ENCODE results near the gene PPARA.

PPARA gene

DNA sequence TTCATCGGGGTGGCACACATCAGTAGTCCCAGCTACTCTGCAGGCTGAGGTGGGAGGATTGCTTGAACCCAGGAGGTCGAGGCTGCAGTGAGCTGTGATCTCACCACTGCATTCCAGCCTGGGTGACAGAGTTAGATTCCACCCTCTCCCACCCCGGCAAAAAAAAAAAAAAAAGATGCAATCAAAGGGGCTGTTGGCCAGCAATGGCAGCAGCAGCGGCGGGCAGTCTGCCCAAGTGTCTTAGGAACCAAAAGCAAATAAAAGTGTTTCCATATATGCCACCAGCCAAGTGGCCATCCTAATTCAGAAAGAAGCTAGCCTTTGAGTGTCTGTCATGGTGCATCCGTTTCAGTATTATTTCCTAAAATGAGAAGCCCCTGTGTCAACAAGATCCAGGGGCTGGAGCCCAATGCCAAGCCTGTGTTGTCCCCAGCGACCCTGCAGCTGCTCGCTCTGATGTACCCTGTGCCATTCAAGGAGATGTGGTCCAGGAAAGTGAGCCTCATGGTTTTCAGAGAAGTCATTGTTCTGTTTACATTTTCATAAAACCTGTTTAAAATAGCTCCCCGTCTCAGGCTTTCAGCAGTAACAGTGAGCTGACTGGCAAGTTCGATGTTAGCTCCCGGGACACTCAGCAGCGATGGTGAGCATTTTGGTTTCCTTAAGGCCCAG is 87.3 kb downstream of the PPARA start:
- no peaks in the 10 kb centered on the region for H3K9me3 ChIP-seq (ENCODE audit: control insufficient read depth, insufficient read depth, low read length)
- no peaks in the 10 kb centered on the region for H3K4me1 ChIP-seq (ENCODE audit: control insufficient read depth, insufficient read depth, low read length)
- H3K9ac ChIP-seq (ENCODE audit: low read depth, low read length), result no peak overlapping the region
- H3K4me3 ChIP-seq (ENCODE audit: low read depth, low read length), result no peak overlapping the region
- no peaks in the 10 kb centered on the region for H3K27me3 ChIP-seq (ENCODE audit: control insufficient read depth, insufficient read depth, low read length)
- peaks cover 6% of the 10 kb centered on the region for H3K36me3 ChIP-seq (ENCODE audit: control insufficient read depth, insufficient read depth, low read length)

DNA sequence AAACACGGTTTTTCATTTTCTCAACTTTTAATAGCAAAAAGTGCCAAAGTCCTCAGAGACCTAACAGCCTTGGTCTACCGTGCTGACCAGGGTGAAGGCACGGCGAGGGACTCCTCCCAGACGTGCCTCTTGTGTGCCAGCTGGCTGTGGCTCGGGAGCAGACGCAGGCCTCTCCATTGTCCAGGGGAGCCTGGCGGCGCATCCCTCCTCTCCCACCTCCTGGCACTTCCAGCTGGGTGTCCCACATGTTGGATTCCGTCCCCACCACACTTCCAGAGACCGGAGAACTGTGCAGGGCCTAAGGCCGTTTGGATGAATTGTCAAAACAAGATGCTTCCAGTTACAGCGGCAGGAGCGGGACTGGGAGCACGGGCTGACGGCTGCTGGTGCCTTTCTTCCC is 88.2 kb downstream of the PPARA start:
- H3K9me3 ChIP-seq (ENCODE audit: control insufficient read depth, insufficient read depth, low read length), result no peaks in the 10 kb centered on the region
- peaks cover 6% of the 10 kb centered on the region for H3K36me3 ChIP-seq (ENCODE audit: control insufficient read depth, insufficient read depth, low read length)
- no peaks in the 10 kb centered on the region for H3K27me3 ChIP-seq (ENCODE audit: control insufficient read depth, insufficient read depth, low read length)
- H3K4me1 ChIP-seq (ENCODE audit: control insufficient read depth, insufficient read depth, low read length), result no peaks in the 10 kb centered on the region
- no peak overlapping the region for H3K9ac ChIP-seq (ENCODE audit: low read depth, low read length)
- no peak overlapping the region for H3K4me3 ChIP-seq (ENCODE audit: low read depth, low read length)

DNA sequence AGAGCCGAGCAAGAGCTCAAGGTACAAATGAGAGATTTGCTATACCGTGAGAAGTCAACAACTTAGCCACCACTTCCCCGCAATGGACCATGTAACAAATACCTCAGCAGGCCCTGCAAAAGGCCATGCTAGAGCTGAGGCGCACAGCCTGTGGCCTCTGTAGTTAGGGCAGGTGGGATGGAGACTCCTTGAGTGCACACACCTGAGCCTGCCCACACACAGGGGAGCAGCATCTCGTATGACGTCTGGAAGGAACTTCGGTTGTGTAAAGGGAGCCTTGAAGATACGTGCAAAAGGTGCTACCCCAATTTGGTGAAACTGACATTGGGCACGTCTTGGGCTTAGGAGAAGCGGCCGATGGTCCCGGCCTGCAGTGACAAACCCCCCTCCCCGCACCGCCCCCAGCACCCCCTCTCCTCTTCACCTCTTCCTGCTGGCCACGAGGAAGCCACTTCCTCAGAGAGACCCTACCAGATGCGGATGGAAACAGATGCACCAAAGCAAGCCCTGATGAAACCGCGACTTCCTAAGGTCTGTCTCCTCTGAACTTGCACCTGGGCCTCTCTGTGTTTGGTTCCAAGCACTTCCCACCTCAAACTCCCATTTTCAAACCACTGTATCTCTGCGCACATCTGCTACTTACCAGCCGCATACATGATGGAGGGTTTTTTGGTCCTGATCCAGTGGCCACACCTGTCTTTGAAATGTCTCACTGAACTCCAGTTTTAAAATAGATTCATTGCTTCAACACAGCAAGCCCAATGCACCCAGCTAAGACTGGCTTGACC is 89.1 kb downstream of the PPARA start:
- Histone ChIP-seq H3K4me3 (ENCODE audit: low read depth, low read length) (no peak overlapping the region), H3K9ac (ENCODE audit: low read depth, low read length) (no peak overlapping the region), H3K9me3 (ENCODE audit: control insufficient read depth, insufficient read depth, low read length) (no peaks in the 10 kb centered on the region), H3K36me3 (ENCODE audit: control insufficient read depth, insufficient read depth, low read length) (peaks cover 6% of the 10 kb centered on the region), H3K27me3 (ENCODE audit: control insufficient read depth, insufficient read depth, low read length) (no peaks in the 10 kb centered on the region), H3K4me1 (ENCODE audit: control insufficient read depth, insufficient read depth, low read length) (no peaks in the 10 kb centered on the region)

DNA sequence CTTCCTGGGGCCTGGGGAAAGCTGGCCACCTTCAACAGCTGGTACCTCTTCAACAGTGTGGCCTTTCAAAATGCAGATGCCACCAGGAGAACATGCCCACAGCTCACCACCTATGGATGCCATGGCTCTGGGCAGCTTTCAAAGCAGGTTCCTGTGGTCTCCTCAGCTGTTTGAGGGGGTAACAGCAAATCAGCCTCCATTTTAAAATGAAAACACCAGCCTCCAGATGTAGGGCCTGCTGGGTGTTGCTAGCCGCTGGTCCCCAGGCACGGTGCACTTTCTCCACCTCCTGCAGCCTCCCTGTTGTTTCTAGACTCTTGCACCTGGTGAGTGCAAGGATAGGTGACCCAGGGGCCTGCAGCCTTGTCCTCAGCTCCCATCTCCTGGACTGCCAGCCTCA is 89.7 kb downstream of the PPARA start:
- H3K36me3 ChIP-seq (ENCODE audit: control insufficient read depth, insufficient read depth, low read length), result peaks cover 9% of the 10 kb centered on the region
- no peaks in the 10 kb centered on the region for H3K4me1 ChIP-seq (ENCODE audit: control insufficient read depth, insufficient read depth, low read length)
- H3K27me3 ChIP-seq (ENCODE audit: control insufficient read depth, insufficient read depth, low read length), result no peaks in the 10 kb centered on the region
- H3K9ac ChIP-seq (ENCODE audit: low read depth, low read length), result no peak overlapping the region
- no peaks in the 10 kb centered on the region for H3K9me3 ChIP-seq (ENCODE audit: control insufficient read depth, insufficient read depth, low read length)
- H3K4me3 ChIP-seq (ENCODE audit: low read depth, low read length), result no peak overlapping the region

DNA sequence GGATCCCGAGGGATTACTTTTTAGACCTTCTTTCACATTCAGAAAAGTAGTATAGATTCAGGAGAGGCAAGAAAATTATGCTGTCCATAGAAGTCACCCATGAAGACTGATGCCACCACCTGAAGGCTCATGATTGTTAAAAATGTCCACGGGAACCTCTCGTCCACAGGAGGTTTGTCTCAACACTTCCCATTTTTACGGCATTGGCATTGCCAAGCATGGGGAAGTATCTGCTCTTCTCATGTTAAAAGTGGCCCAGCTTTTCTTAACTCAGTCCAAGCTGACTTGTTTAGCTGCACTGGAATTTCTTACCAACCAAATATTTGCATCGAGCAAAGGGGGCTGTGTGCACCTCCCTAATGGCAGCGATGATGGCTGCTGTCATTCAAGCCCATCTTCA is 90.2 kb downstream of the PPARA start:
- H3K4me1 ChIP-seq (ENCODE audit: control insufficient read depth, insufficient read depth, low read length), result no peaks in the 10 kb centered on the region
- no peaks in the 10 kb centered on the region for H3K27me3 ChIP-seq (ENCODE audit: control insufficient read depth, insufficient read depth, low read length)
- no peak overlapping the region for H3K9ac ChIP-seq (ENCODE audit: low read depth, low read length)
- H3K9me3 ChIP-seq (ENCODE audit: control insufficient read depth, insufficient read depth, low read length), result no peaks in the 10 kb centered on the region
- H3K36me3 ChIP-seq (ENCODE audit: control insufficient read depth, insufficient read depth, low read length), result peaks cover 10% of the 10 kb centered on the region
- no peak overlapping the region for H3K4me3 ChIP-seq (ENCODE audit: low read depth, low read length)

DNA sequence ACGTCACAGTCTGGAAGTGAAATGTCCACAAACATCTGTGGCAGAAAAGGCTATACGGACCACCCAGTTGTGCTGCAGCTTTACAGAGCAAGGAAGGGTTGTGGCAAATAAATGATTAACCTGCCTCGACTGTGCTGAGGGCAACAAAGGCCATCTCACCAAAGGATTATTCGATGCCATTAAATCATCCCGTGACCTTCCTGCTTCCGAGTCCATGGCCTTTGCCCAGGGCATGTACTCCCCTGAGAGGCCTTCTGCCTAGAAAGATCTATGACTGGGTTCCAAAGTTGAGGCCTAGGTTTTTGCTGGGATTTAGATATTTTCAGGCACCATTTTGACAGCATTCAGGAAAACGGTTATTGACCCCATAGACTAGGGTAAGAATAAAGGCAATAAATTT is 90.6 kb downstream of the PPARA start:
- Histone ChIP-seq H3K9ac (ENCODE audit: low read depth, low read length) (no peak overlapping the region), H3K4me1 (ENCODE audit: control insufficient read depth, insufficient read depth, low read length) (no peaks in the 10 kb centered on the region), H3K36me3 (ENCODE audit: control insufficient read depth, insufficient read depth, low read length) (peaks cover 10% of the 10 kb centered on the region), H3K27me3 (ENCODE audit: control insufficient read depth, insufficient read depth, low read length) (no peaks in the 10 kb centered on the region), H3K9me3 (ENCODE audit: control insufficient read depth, insufficient read depth, low read length) (no peaks in the 10 kb centered on the region), H3K4me3 (ENCODE audit: low read depth, low read length) (no peak overlapping the region)

DNA sequence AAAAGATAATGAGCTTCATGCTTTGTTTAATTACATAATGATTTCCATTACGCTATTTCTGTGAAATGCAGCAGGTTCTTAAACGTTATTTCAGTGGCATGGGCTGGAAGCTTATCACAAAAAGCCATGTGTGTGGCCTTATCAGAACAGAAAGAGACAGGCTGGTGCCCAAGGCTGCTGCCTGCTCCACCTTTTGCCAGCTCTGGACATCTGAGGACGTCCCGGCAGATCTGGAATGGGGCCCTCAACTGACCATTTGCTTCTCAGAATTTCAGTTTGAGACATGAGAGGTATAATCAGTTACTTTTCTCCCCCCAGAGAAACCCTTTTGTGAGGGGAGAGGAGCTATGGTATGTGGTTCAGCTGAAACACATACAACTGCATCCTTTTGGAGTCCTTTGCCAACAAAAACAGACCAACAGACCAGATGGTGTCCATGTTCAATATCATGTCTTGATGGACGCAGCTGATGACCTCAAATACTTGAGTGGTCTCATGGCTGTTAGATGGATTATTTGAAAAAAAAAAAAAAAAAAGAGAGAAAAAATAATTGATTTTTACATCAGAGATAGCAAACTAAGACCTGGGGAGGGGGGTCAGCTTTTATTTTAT is 91.2 kb downstream of the PPARA start:
- H3K4me1 ChIP-seq (ENCODE audit: control insufficient read depth, insufficient read depth, low read length), result no peaks in the 10 kb centered on the region
- peaks cover 10% of the 10 kb centered on the region for H3K36me3 ChIP-seq (ENCODE audit: control insufficient read depth, insufficient read depth, low read length)
- H3K27me3 ChIP-seq (ENCODE audit: control insufficient read depth, insufficient read depth, low read length), result no peaks in the 10 kb centered on the region
- H3K9ac ChIP-seq (ENCODE audit: low read depth, low read length), result no peak overlapping the region
- H3K4me3 ChIP-seq (ENCODE audit: low read depth, low read length), result no peak overlapping the region
- H3K9me3 ChIP-seq (ENCODE audit: control insufficient read depth, insufficient read depth, low read length), result no peaks in the 10 kb centered on the region

DNA sequence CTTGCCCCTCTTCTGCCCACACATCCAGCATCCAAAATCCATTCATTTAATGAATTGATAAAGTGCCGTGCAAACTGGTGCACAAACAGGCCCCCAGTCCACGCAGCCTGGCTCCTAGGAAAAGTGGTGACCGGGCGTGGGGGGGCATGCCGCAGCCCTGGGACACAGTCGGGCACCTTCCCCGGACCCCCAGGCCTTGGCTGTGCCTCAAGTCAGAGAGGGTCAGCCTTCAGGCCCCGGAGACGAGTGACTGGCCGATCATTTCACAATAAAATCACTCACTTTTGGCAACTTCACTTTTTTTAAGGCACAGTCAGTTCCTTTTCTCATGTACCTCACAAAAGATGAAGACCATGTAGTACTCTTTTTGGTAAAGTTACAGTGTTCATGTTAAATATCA is 91.8 kb downstream of the PPARA start:
- no peak overlapping the region for H3K9ac ChIP-seq (ENCODE audit: low read depth, low read length)
- no peaks in the 10 kb centered on the region for H3K27me3 ChIP-seq (ENCODE audit: control insufficient read depth, insufficient read depth, low read length)
- H3K4me3 ChIP-seq (ENCODE audit: low read depth, low read length), result no peak overlapping the region
- no peaks in the 10 kb centered on the region for H3K9me3 ChIP-seq (ENCODE audit: control insufficient read depth, insufficient read depth, low read length)
- no peaks in the 10 kb centered on the region for H3K4me1 ChIP-seq (ENCODE audit: control insufficient read depth, insufficient read depth, low read length)
- H3K36me3 ChIP-seq (ENCODE audit: control insufficient read depth, insufficient read depth, low read length), result peaks cover 10% of the 10 kb centered on the region

DNA sequence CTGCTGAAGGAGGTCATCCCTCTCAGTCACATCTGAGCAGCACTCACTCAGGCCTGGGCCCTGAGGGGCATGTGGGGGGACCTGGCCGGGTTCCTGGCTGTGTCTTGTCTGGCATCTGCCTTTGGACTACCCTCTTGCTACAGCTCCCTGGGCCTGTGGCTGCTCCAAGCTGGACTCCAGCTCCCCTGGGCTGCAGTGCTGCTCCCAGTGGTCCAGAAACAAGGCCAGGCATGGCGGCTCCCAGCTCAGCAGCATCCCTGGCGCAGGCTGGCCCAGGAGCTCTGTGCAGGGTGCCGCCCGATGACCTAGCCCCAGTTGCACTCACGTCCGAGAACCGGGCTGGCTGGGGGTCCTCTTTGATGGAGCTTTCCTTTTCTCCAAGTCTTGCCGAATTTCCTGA is 94.4 kb downstream of the PPARA start:
- H3K4me1 ChIP-seq (ENCODE audit: control insufficient read depth, insufficient read depth, low read length), result no peaks in the 10 kb centered on the region
- peaks cover 5% of the 10 kb centered on the region for H3K36me3 ChIP-seq (ENCODE audit: control insufficient read depth, insufficient read depth, low read length)
- H3K27me3 ChIP-seq (ENCODE audit: control insufficient read depth, insufficient read depth, low read length), result no peaks in the 10 kb centered on the region
- no peak overlapping the region for H3K4me3 ChIP-seq (ENCODE audit: low read depth, low read length)
- no peaks in the 10 kb centered on the region for H3K9me3 ChIP-seq (ENCODE audit: control insufficient read depth, insufficient read depth, low read length)
- H3K9ac ChIP-seq (ENCODE audit: low read depth, low read length), result no peak overlapping the region

DNA sequence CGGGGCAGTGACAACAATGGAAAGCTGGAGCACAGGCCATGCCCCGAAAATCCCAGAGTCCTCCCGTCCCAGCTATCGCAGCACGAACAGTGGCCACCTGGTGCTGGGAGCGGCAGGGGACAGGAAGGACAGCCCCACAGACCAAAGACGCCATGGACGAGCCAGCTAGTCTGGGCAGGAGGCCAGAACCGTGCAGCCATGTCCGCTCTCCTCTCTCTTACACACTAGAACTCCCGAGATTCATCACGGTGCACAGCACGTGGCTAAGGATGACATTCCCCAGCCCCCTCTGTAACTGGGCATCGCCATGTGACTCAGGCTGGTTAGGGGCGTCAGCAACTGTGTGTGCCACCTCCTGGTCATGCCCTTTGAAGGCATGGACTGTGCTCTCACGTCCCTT is 95.2 kb downstream of the PPARA start:
- no peak overlapping the region for H3K9ac ChIP-seq (ENCODE audit: low read depth, low read length)
- H3K9me3 ChIP-seq (ENCODE audit: control insufficient read depth, insufficient read depth, low read length), result no peaks in the 10 kb centered on the region
- no peak overlapping the region for H3K4me3 ChIP-seq (ENCODE audit: low read depth, low read length)
- peaks cover 4% of the 10 kb centered on the region for H3K36me3 ChIP-seq (ENCODE audit: control insufficient read depth, insufficient read depth, low read length)
- no peaks in the 10 kb centered on the region for H3K4me1 ChIP-seq (ENCODE audit: control insufficient read depth, insufficient read depth, low read length)
- no peaks in the 10 kb centered on the region for H3K27me3 ChIP-seq (ENCODE audit: control insufficient read depth, insufficient read depth, low read length)

DNA sequence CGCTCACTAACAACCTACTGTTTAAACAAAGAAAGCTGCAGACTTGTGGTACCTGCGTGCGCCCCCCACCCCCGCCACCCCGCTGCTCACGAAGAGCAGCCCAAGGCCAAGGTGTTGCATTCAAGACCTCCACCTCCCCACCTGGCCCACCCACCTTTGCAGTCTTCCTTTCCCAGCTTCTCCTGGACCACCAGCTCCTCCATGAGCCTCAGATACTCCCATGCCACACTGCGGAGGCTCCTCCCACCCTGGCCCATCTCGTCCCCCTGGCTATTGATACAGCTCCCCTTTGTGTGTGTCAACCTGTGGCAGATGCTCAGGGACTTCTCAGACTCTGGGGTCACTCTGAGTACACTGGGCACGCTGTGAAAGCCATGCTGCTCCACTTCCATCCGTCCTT is 95.9 kb downstream of the PPARA start:
- no peaks in the 10 kb centered on the region for H3K4me1 ChIP-seq (ENCODE audit: control insufficient read depth, insufficient read depth, low read length)
- no peak overlapping the region for H3K4me3 ChIP-seq (ENCODE audit: low read depth, low read length)
- H3K9ac ChIP-seq (ENCODE audit: low read depth, low read length), result no peak overlapping the region
- H3K9me3 ChIP-seq (ENCODE audit: control insufficient read depth, insufficient read depth, low read length), result no peaks in the 10 kb centered on the region
- H3K27me3 ChIP-seq (ENCODE audit: control insufficient read depth, insufficient read depth, low read length), result peaks cover 3% of the 10 kb centered on the region
- peaks cover 4% of the 10 kb centered on the region for H3K36me3 ChIP-seq (ENCODE audit: control insufficient read depth, insufficient read depth, low read length)

DNA sequence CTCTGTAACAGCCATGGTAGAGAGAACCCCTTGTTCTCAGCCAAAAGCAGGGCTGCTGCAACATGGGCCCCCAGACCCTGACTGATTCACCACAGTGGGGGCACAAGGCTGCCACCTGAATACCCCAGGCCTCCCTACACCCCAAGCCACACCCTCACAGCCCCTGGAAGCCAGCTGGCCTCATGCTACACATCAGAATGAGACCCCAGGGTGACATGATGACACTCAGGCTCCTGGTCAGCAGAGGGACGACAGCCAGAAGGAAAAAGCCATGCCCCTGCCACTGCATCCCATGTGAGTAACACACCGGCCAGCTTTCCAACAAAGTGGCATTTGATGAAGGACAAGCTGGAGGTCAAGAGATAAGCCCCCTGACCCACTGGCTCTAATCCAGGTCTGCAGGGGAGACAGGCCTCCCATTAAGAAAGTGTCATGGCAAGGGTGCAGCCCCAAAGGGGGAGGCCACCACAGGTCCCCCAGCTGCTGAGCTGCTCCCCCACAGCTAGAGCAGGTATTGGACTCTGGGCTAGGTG is 97.2 kb downstream of the PPARA start:
- H3K9ac ChIP-seq (ENCODE audit: low read depth, low read length), result no peak overlapping the region
- H3K9me3 ChIP-seq (ENCODE audit: control insufficient read depth, insufficient read depth, low read length), result no peaks in the 10 kb centered on the region
- H3K4me3 ChIP-seq (ENCODE audit: low read depth, low read length), result no peak overlapping the region
- peaks cover 4% of the 10 kb centered on the region for H3K36me3 ChIP-seq (ENCODE audit: control insufficient read depth, insufficient read depth, low read length)
- peaks cover 8% of the 10 kb centered on the region for H3K27me3 ChIP-seq (ENCODE audit: control insufficient read depth, insufficient read depth, low read length)
- H3K4me1 ChIP-seq (ENCODE audit: control insufficient read depth, insufficient read depth, low read length), result no peaks in the 10 kb centered on the region

All from iPS-15b (cell line).